Lung (tissue), 12 donors: ENCODE measurements around the gene AKAP13. TPM values are rescaled to one million over a fixed set of nuclear protein-coding genes. Genes with fewer than 3 reads are reported as not detected.
A peak's percentile ranks its signal among the peaks of the same experiment; 100 is the strongest.

Experiments
- ATAC-seq: fragments of 200-7000 bp; cut with Tn5 transposase; one replicate; pipeline ENCODE4 v1.9.1; 2020; ENCODE audit warnings: moderate number of reproducible peaks; ENCODE audit not compliant: insufficient read depth, low FRiP score
- DNase-seq, 3 donors: peaks; one replicate each; pipeline ENCODE4 v3.0.0-alpha.2; 2013 to 2017
- H3K27ac ChIP-seq, 2 donors: one replicate each; pipeline ENCODE4 v1.5.1; 2013; ENCODE audit warnings: mild to moderate bottlenecking in 2 of 2, moderate library complexity in 2 of 2, control low read depth in 1 of 2, inconsistent platforms in 1 of 2, low read depth in 1 of 2, low read length in 1 of 2
- H3K27me3 ChIP-seq, 3 donors: one replicate each; pipeline ENCODE4 v1.5.1; 2013; ENCODE audit warnings: low read length in 2 of 3; ENCODE audit not compliant: control insufficient read depth in 3 of 3, insufficient read depth in 3 of 3
- H3K36me3 ChIP-seq, 4 donors: one replicate each; pipeline ENCODE4 v1.5.1; 2013; ENCODE audit warnings: low read length in 4 of 4, mild to moderate bottlenecking in 1 of 4, moderate library complexity in 1 of 4; ENCODE audit not compliant: control insufficient read depth in 4 of 4, insufficient read depth in 4 of 4
- H3K4me1 ChIP-seq, 5 donors: one replicate each; pipeline ENCODE4 v1.5.1; 2013; ENCODE audit warnings: low read length in 5 of 5, mild to moderate bottlenecking in 2 of 5, moderate library complexity in 1 of 5; ENCODE audit not compliant: control insufficient read depth in 5 of 5, insufficient read depth in 5 of 5
- H3K4me3 ChIP-seq: one replicate; pipeline ENCODE4 v1.5.1; 2013; ENCODE audit warnings: mild to moderate bottlenecking, control low read depth, moderate library complexity
- H3K9ac ChIP-seq, 2 donors: one replicate each; pipeline ENCODE4 v1.5.1; 2013; ENCODE audit warnings: low read length in 2 of 2, control low read depth in 1 of 2; ENCODE audit not compliant: insufficient read depth in 1 of 2
- H3K9me3 ChIP-seq, 4 donors: one replicate each; pipeline ENCODE4 v1.5.1; 2013; ENCODE audit warnings: low read length in 3 of 4, mild to moderate bottlenecking in 1 of 4, moderate library complexity in 1 of 4; ENCODE audit not compliant: control insufficient read depth in 4 of 4, insufficient read depth in 3 of 4
- CTCF ChIP-seq: IDR thresholded peaks from 2 replicates; pipeline ENCODE4 v1.5.1; 2012; ENCODE audit warnings: mild to moderate bottlenecking; ENCODE audit errors: control extremely low read depth, extremely low read depth
- WGBS, 2 donors: extraction: QIAGEN DNeasy Blood & Tissue Kit; methylation state at CpG; one replicate each; pipeline ENCODE4 v1.1.7; 2013; 5-methylcytosine and 5-hydroxymethylcytosine counted together
- polyA plus RNA-seq, 2 donors: library from polyadenylated mRNA; stranded (reverse); fragments of 200-250 nt; gene quantifications; one replicate each; pipeline ENCODE4 v1.2.1, GENCODE V29; 2013
- total RNA-seq, 2 donors: library from RNA; depleted of rRNA in 1 of 2; stranded (reverse); fragments of >200 nt in 1 of 2; gene quantifications; one replicate each; pipeline ENCODE4 v1.2.1, GENCODE V29; 2014 to 2021
- donor health status: control.
- donor health status: control.
- donor health status: Bipolar disorder and iron deficiency.
- donor health status: healthy.
- donor health status: DM: yes; HTN: yes; CAD: no.

AKAP13 gene
- total and polyA plus RNA-seq, 4 donors: 102 to 1,115 (median 259) TPM

GRCh38 chr15:85709250-85709649 is 328.8 kb downstream of the AKAP13 start:
- WGBS, 2 donors: 93 to 94% methylated on average over 2 of the region's 2 CpGs
- Histone ChIP-seq H3K9me3 (no peaks in the 10 kb centered on the region), H3K4me1 (peaks cover 10 to 38% (median 22%) of the 10 kb centered on the region in 5 donors), H3K27ac (peak overlapping the region; percentile 52 to 89), H3K27me3 (no peaks in the 10 kb centered on the region), H3K36me3 (peaks cover 16 to 35% (median 22%) of the 10 kb centered on the region in 4 donors), H3K4me3 (no peak overlapping the region), H3K9ac (no peak overlapping the region)
- DNase-seq: no peak
- ATAC-seq: no peak
- TF ChIP-seq CTCF: no peak

GRCh38 chr15:85710340-85710842 is 330.0 kb downstream of the AKAP13 start:
- Histone ChIP-seq H3K27me3 (no peaks in the 10 kb centered on the region), H3K4me3 (no peak overlapping the region), H3K4me1 (peaks cover 10 to 32% (median 19%) of the 10 kb centered on the region in 5 donors), H3K27ac (peak overlapping the region in 1 of 2 donors; percentile 55), H3K36me3 (peaks cover 16 to 30% (median 24%) of the 10 kb centered on the region in 4 donors), H3K9me3 (no peaks in the 10 kb centered on the region), H3K9ac (no peak overlapping the region)
- ATAC-seq (no peak), DNase-seq (no peak)
- TF ChIP-seq CTCF: no peak
- WGBS, 2 donors: 94 to 96% methylated on average over 7 of the region's 7 CpGs

DNA sequence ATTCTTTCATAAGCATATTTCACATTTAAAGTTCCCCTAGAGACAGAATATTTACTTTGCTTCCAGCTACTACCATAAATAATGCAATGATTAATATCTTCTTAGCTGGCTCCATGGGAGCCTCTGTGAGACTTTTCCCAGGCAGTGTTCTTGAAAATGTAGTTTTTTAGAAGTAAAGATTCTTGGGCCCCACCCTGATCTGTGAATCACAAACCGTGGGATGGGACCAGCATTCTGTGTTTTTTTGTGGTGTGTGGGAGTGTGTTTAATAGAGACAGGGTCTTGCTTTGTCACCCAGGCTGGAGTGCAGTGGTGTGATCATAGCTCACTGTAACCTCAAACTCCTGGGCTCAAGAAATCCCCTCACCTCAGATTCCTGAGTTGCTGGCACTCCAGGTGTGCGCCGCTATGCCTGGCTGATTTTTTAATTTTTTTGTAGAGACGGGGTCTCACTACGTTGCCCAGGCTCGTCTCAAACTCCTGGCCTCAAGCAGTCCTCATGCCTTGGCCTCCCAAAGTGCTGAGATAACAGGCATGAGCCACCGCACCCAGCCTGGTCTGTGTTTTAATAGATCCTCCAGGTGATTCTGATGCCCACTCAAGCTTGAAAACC is 331.3 kb downstream of the AKAP13 start:
- no peak for ATAC-seq
- no peak for TF ChIP-seq CTCF
- H3K4me1 ChIP-seq: peaks cover 7 to 23% (median 16%) of the 10 kb centered on the region in 5 donors

DNA sequence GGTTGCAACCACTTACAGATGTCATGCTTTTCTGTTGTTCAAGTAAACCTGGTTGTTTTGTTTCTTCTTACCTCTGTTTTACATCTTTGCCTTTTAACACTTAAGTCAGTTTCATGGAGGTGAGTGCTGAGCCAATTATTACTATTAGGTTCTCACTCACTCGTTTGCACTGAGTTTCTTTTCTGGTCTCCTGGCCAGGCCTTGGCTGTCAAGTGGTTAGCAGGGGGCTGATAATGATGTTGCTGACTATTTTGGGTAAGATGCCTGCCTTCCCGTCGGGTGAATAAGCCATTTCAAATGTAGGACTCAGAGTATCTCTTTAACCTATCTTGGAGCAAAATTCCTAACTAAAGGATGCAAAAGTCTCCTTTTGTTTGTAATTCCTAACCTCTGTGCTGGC is 335.9 kb downstream of the AKAP13 start:
- Histone ChIP-seq H3K27ac (peak overlapping the region in 1 of 2 donors; percentile 56), H3K9me3 (no peaks in the 10 kb centered on the region), H3K36me3 (peaks cover 35 to 54% (median 44%) of the 10 kb centered on the region in 4 donors), H3K4me1 (peaks cover 0 to 16% (median 0%) of the 10 kb centered on the region in 5 donors), H3K4me3 (no peak overlapping the region), H3K27me3 (no peaks in the 10 kb centered on the region), H3K9ac (no peak overlapping the region)
- TF ChIP-seq CTCF: no peak
- ATAC-seq: no peak
- WGBS, 2 donors: 73 to 88% methylated on average over 3 of the region's 3 CpGs
- DNase-seq: no peak

More for the DNA sequence above, 331.3 kb downstream of the AKAP13 start:
- Histone ChIP-seq H3K9me3 (no peaks in the 10 kb centered on the region), H3K36me3 (peaks cover 17 to 36% (median 27%) of the 10 kb centered on the region in 4 donors), H3K9ac (no peak overlapping the region), H3K27ac (no peak overlapping the region), H3K4me3 (no peak overlapping the region), H3K27me3 (no peaks in the 10 kb centered on the region)
- no peak for DNase-seq
- 91 to 93% methylated on average over 7 of the region's 7 CpGs for WGBS, 2 donors
